Measurements from ENCODE around the gene NUDT16L1.

Gene NUDT16L1

DNA sequence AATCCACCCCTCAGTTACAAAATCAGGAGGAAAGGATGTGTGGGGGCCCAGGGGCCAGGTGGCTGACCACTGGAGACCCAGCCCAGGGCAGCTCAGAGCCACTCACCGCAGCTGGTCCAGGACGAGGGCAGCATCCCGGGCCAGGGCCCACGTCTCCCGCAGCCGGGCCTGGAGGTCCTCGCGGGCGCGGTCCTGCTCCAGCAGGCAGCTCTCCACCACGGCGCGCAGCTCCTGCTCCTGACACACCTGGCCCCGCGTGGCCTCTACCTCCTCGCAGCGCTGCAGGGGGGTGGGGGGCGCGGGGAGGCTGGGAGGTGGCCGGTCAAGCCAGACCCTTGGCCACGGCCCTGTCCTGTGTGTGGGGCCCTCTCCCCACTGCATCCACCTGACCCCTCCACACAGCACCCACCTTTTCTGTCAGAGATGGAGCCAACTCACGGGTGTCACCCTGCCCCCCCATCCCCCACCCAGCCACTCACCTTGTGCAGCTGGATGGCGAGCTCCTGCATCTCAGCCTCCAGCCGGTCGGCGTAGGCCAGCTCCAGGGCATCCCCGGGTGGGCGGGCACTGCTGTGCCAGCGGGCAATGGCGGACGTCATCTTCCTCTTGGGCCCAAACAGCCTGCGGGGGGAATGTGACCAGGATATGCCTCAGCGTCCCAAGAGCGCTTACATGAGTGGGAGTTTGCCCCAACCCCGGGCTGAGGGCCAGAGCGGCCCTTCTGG lies 5.1 kb downstream of the NUDT16L1 start:
- Histone ChIP-seq H2AFZ (ENCODE audit: low read depth, low read length) (no peak overlapping the region), H3K36me3 (ENCODE audit: insufficient read depth, low read length) (peaks cover 69% of the 10 kb centered on the region), H3K4me1 (ENCODE audit: insufficient read depth, low read length) (peaks cover 12% of the 10 kb centered on the region), H3K4me3 (ENCODE audit: low read length) (no peak overlapping the region), H3K9me3 (ENCODE audit: low read length) (no peaks in the 10 kb centered on the region), H3K27me3 (ENCODE audit: insufficient read depth, low read length) (no peaks in the 10 kb centered on the region)

- peaks cover 12% of the 10 kb centered on the region for H3K4me1 ChIP-seq (ENCODE audit: insufficient read depth, low read length)
- H3K27me3 ChIP-seq (ENCODE audit: insufficient read depth, low read length) = no peaks in the 10 kb centered on the region
- no peak overlapping the region for H2AFZ ChIP-seq (ENCODE audit: low read depth, low read length)
- H3K4me3 ChIP-seq (ENCODE audit: low read length) = no peak overlapping the region
- peaks cover 75% of the 10 kb centered on the region for H3K36me3 ChIP-seq (ENCODE audit: insufficient read depth, low read length)
- H3K9me3 ChIP-seq (ENCODE audit: low read length) = no peaks in the 10 kb centered on the region
These were observed 5.7 kb downstream of the NUDT16L1 start for GRCh38 chr16:4699046-4699556.

DNA sequence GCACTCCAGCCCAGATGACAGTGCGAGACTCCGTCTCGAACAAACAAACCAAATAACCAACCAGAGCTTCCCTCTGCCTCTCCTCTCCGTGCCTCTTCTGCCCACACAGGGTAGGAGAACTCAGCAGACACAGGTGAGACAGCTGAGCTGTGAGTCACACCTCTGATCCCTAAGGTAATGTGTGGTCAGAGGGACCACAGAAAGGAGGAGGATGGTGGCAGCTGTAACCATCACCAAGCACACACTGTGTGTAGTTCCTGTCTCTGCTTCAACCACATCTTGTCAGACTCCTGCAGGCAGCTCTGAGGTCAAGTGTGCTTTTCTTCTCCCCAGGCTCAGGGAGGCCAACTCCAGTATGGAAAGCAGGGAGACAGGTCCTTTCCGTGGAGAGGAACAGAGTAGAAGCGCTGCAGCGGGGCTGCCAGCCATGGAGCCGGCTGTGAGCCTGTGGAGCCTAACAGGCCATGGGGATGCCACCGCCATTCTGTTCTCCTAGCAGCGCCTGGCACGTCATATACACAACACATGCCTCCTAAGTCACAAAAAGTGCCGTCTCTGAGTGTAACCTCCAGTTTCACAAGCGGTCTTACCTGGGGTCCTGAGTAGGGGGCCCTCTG lies 7.1 kb downstream of the NUDT16L1 start:
- H3K9me3 ChIP-seq (ENCODE audit: low read length) = no peaks in the 10 kb centered on the region
- peaks cover 4% of the 10 kb centered on the region for H3K4me1 ChIP-seq (ENCODE audit: insufficient read depth, low read length)
- no peaks in the 10 kb centered on the region for H3K27me3 ChIP-seq (ENCODE audit: insufficient read depth, low read length)
- no peak overlapping the region for H3K4me3 ChIP-seq (ENCODE audit: low read length)
- no peak overlapping the region for H2AFZ ChIP-seq (ENCODE audit: low read depth, low read length)
- peaks cover 75% of the 10 kb centered on the region for H3K36me3 ChIP-seq (ENCODE audit: insufficient read depth, low read length)

- no peaks in the 10 kb centered on the region for H3K9me3 ChIP-seq (ENCODE audit: low read length)
- no peak overlapping the region for H3K4me3 ChIP-seq (ENCODE audit: low read length)
- H3K4me1 ChIP-seq (ENCODE audit: insufficient read depth, low read length) = no peaks in the 10 kb centered on the region
- no peaks in the 10 kb centered on the region for H3K27me3 ChIP-seq (ENCODE audit: insufficient read depth, low read length)
- H3K36me3 ChIP-seq (ENCODE audit: insufficient read depth, low read length) = peaks cover 70% of the 10 kb centered on the region
- no peak overlapping the region for H2AFZ ChIP-seq (ENCODE audit: low read depth, low read length)
These were observed 7.8 kb downstream of the NUDT16L1 start for GRCh38 chr16:4700997-4701743.

DNA sequence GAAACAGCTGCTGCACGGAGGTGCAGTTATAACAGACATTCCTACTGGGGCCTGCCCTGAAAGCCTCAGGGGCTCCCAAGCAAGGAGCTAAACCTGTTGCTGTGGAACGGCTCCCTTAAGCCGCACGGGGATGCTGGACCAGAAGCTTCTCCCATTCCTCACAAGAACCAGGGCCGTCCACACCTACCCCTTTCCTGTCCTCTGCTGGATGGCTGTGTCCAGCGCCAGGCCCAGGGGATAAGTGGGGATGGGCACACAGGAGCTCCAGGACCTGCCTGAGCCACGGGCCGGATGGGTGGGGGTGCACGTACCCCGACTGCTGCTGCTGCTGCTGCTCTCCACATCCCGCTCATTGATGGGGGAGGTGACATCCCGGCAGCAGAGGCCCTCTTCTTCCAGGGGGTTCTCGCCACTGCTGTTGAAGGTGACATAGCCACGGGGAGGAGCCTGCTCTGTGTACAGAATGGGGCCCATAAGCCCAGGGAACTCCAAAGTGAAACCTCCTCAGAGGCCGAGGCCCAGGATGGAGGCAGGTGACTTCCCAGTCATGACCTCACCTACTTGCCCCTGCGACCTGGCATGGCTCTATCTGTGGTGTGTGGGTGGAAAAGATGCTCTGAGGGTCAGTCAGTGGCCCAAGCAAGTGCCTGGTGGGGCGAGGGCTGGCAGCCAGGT lies 8.6 kb downstream of the NUDT16L1 start:
- Histone ChIP-seq H3K27me3 (ENCODE audit: insufficient read depth, low read length) (no peaks in the 10 kb centered on the region), H3K36me3 (ENCODE audit: insufficient read depth, low read length) (peaks cover 65% of the 10 kb centered on the region), H2AFZ (ENCODE audit: low read depth, low read length) (no peak overlapping the region), H3K9me3 (ENCODE audit: low read length) (no peaks in the 10 kb centered on the region), H3K4me1 (ENCODE audit: insufficient read depth, low read length) (no peaks in the 10 kb centered on the region), H3K4me3 (ENCODE audit: low read length) (no peak overlapping the region)

GRCh38 chr16:4702466-4702808 lies 9.1 kb downstream of the NUDT16L1 start:
- no peak overlapping the region for H2AFZ ChIP-seq (ENCODE audit: low read depth, low read length)
- no peaks in the 10 kb centered on the region for H3K27me3 ChIP-seq (ENCODE audit: insufficient read depth, low read length)
- H3K9me3 ChIP-seq (ENCODE audit: low read length) = no peaks in the 10 kb centered on the region
- H3K36me3 ChIP-seq (ENCODE audit: insufficient read depth, low read length) = peaks cover 63% of the 10 kb centered on the region
- no peaks in the 10 kb centered on the region for H3K4me1 ChIP-seq (ENCODE audit: insufficient read depth, low read length)
- no peak overlapping the region for H3K4me3 ChIP-seq (ENCODE audit: low read length)

DNA sequence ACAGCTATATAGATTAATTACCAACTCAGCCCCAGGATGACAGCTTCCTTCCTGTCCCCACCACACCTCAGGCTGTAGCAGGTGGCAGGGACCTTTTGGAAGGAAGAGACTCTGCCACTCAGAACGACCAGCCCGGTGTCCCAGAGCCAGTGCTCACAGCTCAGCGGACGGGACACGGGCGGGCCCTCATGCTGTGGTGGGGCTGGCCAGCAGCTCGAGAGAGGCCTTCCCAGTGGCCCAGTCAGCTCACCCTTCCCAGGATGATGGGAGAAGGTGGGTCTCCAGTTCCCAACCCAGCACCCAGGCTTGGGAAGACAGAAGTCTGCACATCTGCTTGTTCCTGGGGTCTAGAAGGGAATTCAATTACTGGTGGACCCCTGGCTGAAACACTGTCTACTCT lies 10.5 kb downstream of the NUDT16L1 start:
- no peaks in the 10 kb centered on the region for H3K9me3 ChIP-seq (ENCODE audit: low read length)
- H3K27me3 ChIP-seq (ENCODE audit: insufficient read depth, low read length) = no peaks in the 10 kb centered on the region
- H3K4me1 ChIP-seq (ENCODE audit: insufficient read depth, low read length) = no peaks in the 10 kb centered on the region
- no peak overlapping the region for H2AFZ ChIP-seq (ENCODE audit: low read depth, low read length)
- peaks cover 60% of the 10 kb centered on the region for H3K36me3 ChIP-seq (ENCODE audit: insufficient read depth, low read length)
- no peak overlapping the region for H3K4me3 ChIP-seq (ENCODE audit: low read length)

DNA sequence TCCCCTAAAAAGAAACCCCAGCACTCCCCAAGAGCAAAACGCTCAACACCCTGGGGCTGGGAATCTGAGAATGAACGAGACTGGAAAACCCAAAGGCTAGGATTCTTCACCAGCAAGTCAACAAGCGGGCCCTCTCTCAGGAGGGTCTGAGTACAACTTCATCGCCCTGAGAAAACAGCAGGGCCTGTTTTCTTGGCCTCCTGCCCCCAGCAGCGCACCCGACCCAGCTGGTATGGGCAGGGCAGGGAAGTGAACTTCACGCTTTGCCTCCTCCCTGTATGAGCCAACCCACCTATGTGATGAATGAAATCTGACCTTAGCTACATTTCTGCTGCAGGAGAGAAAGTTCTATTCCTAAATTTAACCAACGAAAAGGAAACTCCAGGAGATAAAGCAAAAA lies 11.1 kb downstream of the NUDT16L1 start:
- Histone ChIP-seq H3K27me3 (ENCODE audit: insufficient read depth, low read length) (no peaks in the 10 kb centered on the region), H3K36me3 (ENCODE audit: insufficient read depth, low read length) (peaks cover 54% of the 10 kb centered on the region), H3K4me1 (ENCODE audit: insufficient read depth, low read length) (no peaks in the 10 kb centered on the region), H2AFZ (ENCODE audit: low read depth, low read length) (no peak overlapping the region), H3K4me3 (ENCODE audit: low read length) (no peak overlapping the region), H3K9me3 (ENCODE audit: low read length) (no peaks in the 10 kb centered on the region)

DNA sequence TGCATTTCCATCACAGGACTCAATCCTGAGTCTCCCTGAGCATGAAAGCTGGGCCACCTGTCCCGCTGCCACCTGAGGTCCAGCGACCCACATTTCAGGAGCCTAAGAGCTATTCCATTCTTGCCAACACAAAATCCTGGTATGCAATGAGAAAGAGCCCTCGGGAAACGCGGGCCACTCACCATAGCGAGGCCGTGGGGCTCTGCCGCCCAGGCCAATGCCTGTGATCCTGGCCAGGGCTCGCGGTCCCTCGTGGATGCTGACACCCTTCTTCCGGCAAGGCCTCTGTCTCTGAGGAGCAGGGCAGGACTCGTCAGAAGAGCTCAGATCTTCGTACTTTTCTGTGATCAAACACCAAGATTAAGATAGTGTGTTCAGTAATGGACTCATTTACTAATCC lies 11.6 kb downstream of the NUDT16L1 start:
- Histone ChIP-seq H3K27me3 (ENCODE audit: insufficient read depth, low read length) (no peaks in the 10 kb centered on the region), H3K4me1 (ENCODE audit: insufficient read depth, low read length) (no peaks in the 10 kb centered on the region), H3K4me3 (ENCODE audit: low read length) (no peak overlapping the region), H3K36me3 (ENCODE audit: insufficient read depth, low read length) (peaks cover 52% of the 10 kb centered on the region), H3K9me3 (ENCODE audit: low read length) (no peaks in the 10 kb centered on the region), H2AFZ (ENCODE audit: low read depth, low read length) (no peak overlapping the region)

DNA sequence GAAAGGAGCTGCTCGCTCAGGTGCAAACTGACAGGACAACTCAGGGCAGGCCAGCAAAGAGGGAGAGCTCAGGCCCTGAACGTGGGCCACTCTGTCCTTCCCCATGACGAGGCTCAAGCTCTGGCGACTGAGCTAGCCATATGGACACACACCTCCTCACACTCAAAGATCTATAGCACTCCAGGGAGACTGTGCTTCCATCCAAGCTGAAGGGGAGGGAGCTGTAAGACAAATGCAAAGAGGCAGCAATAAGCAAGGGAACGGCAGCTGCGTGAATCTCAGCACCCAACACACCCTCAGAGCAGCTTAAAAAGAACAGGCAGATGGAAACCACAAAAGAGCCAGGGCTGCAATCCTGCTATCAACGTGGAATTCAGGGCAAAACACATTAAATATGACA lies 13.5 kb downstream of the NUDT16L1 start:
- H3K4me1 ChIP-seq (ENCODE audit: insufficient read depth, low read length) = no peaks in the 10 kb centered on the region
- no peaks in the 10 kb centered on the region for H3K27me3 ChIP-seq (ENCODE audit: insufficient read depth, low read length)
- H3K36me3 ChIP-seq (ENCODE audit: insufficient read depth, low read length) = peaks cover 50% of the 10 kb centered on the region
- no peak overlapping the region for H3K4me3 ChIP-seq (ENCODE audit: low read length)
- no peak overlapping the region for H2AFZ ChIP-seq (ENCODE audit: low read depth, low read length)
- H3K9me3 ChIP-seq (ENCODE audit: low read length) = no peaks in the 10 kb centered on the region

GRCh38 chr16:4709481-4709880 lies 16.1 kb downstream of the NUDT16L1 start:
- Histone ChIP-seq H3K9me3 (ENCODE audit: low read length) (no peaks in the 10 kb centered on the region), H3K4me3 (ENCODE audit: low read length) (no peak overlapping the region), H2AFZ (ENCODE audit: low read depth, low read length) (no peak overlapping the region), H3K27me3 (ENCODE audit: insufficient read depth, low read length) (no peaks in the 10 kb centered on the region), H3K36me3 (ENCODE audit: insufficient read depth, low read length) (peaks cover 50% of the 10 kb centered on the region), H3K4me1 (ENCODE audit: insufficient read depth, low read length) (no peaks in the 10 kb centered on the region)

DNA sequence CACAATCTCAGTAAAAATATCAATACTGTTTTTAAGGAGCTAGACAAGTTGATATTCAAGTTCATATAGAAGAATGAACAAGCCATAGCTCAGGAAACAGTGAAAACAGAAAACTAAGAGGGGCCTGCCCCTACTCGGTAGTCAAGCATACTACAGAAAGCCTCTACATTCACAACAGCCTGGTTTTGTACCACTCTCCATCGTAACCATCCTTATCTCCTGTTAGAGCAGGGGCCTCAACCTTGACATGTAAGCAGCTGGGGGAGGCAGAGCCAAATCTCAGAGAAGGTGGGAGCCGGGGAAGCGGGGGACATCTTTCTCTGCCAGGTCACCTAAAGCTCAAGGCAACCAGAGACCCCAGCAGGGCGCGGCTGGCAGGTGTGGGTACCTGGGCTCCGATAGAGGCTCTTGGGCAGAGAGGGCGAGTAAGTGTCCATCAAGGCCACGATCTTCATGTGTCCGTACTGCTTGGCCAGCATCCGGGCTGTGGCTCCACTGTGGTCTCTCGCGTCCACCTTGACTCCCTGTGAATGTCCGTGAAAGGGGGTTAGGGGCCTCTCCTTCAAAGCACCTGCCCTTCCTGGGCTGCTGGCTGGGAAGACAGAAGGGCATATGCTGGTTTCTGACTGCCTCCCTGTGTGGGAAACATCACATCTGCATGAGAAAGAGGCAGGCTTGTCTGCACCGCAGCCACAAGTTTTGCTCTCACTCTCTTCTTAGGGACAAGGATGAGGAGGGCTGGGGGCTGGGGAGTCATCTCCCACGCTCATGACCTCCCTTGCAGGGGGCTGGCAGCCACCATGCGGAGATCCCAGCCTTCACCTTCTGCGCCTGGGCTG lies 20.5 kb downstream of the NUDT16L1 start:
- Histone ChIP-seq H2AFZ (ENCODE audit: low read depth, low read length) (no peak overlapping the region), H3K27me3 (ENCODE audit: insufficient read depth, low read length) (no peaks in the 10 kb centered on the region), H3K9me3 (ENCODE audit: low read length) (no peaks in the 10 kb centered on the region), H3K36me3 (ENCODE audit: insufficient read depth, low read length) (peaks cover 42% of the 10 kb centered on the region), H3K4me1 (ENCODE audit: insufficient read depth, low read length) (no peaks in the 10 kb centered on the region), H3K4me3 (ENCODE audit: low read length) (no peak overlapping the region)
